GM12873 (cell line): ENCODE results near the gene SLC22A4.

Source experiments
- TF ChIP-seq, protein P1 (sequence below): IDR thresholded peaks from 2 replicates; pipeline ENCODE4 v1.5.1; 2012; ENCODE audit warnings: low read depth, mild to moderate bottlenecking, moderate library complexity, low read length, control low read depth; ENCODE audit not compliant: insufficient read depth; ENCODE audit errors: missing control alignments

The SLC22A4 gene

DNA sequence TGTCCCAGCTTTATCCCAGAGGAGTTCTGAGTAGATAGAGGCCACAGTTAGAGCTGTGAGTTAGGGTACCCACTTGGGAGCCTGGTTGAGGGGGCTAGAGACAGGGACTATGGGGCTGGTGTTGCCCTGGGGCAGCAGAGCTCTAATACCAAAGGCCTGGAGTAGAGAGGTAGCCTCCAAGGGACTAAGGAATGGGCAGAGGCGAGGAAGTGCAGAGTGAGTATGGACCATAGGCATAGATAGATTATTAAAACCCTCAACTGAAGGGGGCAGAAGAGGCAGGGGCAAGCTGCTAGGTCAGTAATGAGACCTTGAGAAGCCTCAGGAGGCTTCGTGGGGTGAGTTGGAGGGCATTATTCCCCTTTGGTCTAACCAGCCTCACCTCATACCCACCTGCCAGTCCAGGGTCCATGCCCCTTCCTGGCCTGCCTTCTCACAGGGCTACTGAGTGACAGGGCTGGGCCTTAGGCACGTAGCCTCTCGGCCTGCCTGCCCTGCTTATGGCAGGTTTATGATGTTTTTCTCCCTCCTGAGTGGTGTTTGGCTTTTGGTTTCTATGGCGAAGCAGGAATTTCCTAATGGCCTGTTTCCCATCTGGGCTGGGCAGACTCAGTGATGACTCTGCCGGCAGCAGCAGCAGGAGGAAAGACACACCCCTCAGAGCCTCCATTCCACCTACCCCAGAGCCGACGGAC is 28.7 kb upstream of the SLC22A4 start:
- TF ChIP-seq, protein P1, sequence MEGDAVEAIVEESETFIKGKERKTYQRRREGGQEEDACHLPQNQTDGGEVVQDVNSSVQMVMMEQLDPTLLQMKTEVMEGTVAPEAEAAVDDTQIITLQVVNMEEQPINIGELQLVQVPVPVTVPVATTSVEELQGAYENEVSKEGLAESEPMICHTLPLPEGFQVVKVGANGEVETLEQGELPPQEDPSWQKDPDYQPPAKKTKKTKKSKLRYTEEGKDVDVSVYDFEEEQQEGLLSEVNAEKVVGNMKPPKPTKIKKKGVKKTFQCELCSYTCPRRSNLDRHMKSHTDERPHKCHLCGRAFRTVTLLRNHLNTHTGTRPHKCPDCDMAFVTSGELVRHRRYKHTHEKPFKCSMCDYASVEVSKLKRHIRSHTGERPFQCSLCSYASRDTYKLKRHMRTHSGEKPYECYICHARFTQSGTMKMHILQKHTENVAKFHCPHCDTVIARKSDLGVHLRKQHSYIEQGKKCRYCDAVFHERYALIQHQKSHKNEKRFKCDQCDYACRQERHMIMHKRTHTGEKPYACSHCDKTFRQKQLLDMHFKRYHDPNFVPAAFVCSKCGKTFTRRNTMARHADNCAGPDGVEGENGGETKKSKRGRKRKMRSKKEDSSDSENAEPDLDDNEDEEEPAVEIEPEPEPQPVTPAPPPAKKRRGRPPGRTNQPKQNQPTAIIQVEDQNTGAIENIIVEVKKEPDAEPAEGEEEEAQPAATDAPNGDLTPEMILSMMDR, result no peak

- TF ChIP-seq, protein P1, result no peak
Observed at GRCh38 chr5:132266031-132266835, 28.0 kb upstream of the SLC22A4 start.

GRCh38 chr5:132266836-132267160 is 27.4 kb upstream of the SLC22A4 start:
- TF ChIP-seq, protein P1, result no peak

- TF ChIP-seq, protein P1, result no peak
Observed at GRCh38 chr5:132267166-132267739, 26.9 kb upstream of the SLC22A4 start.

GRCh38 chr5:132267931-132268768 is 26.0 kb upstream of the SLC22A4 start:
- TF ChIP-seq, protein P1, result no peak

DNA sequence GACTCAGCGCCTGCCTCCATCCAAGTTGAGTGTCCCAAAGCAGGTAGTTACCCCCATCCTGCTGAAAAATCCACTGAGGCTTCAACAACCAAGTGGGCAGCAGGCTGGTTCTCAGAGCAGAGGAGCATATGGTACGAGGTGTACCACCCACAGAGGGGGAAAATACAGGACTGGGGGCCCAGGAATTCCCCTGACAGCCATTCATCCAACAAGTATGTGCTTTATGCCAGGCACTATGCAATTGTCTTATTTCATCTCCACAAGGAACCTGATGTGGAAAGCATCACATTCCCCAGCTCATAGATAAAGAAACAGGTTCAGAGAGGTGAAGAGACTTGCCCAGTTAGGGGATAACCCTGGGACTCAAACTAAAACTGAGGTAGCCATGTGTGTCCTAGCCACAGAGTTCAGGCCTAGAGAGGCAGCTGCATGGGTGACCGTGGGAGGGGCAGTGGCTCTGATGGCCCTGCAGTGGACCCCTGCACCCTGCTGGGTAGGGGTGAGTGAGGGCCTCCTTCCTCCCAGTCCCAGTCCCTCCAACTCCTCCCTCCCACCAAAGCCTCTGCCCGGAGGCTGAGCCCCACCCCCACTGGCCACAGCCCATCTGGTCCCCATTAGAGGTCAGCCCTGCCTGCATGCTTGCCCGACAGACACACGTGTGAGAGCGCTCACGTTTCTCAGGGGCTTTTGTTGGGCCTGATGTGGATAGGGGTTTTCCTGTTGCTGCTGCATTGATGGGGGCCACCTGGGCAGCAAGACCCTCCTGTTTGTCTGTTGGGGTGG is 25.2 kb upstream of the SLC22A4 start:
- TF ChIP-seq, protein P1, result no peak
